Stimulated activated CD4-positive, alpha-beta T cell treated with anti-CD3 and anti-CD28 coated beads, Interleukin-12 subunit alpha, Interleukin-12 subunit beta, amount 100 ng/mL, for 24 hours (primary cell): ENCODE measurements around the gene PJA2.

Experiments used
- DNase-seq, 2 experiments: peaks; one replicate each; pipeline ENCODE4 v3.0.0-alpha.2; 2020; ENCODE audit warnings: low read depth in 2 of 2

The PJA2 gene

GRCh38 chr5:109350537-109351270, 59.1 kb downstream of the PJA2 start:
- no peak for DNase-seq

GRCh38 chr5:109349388-109349787, 60.4 kb downstream of the PJA2 start:
- no peak for DNase-seq

- DNase-seq, result no peak
These were observed 62.4 kb downstream of the PJA2 start for GRCh38 chr5:109347252-109347888.

GRCh38 chr5:109345699-109346098, 64.1 kb downstream of the PJA2 start:
- DNase-seq, result no peak

- no peak for DNase-seq
These were observed 69.4 kb downstream of the PJA2 start for GRCh38 chr5:109340351-109340750.

- DNase-seq, result no peak
These were observed 74.7 kb downstream of the PJA2 start for GRCh38 chr5:109335114-109335513.

- no peak for DNase-seq
These were observed 75.7 kb downstream of the PJA2 start for GRCh38 chr5:109334056-109334455.

- DNase-seq, result no peak
These were observed 80.2 kb downstream of the PJA2 start for GRCh38 chr5:109329333-109330237.

GRCh38 chr5:109328626-109329025, 81.1 kb downstream of the PJA2 start:
- DNase-seq, result no peak

GRCh38 chr5:109327570-109327969, 82.2 kb downstream of the PJA2 start:
- no peak for DNase-seq

GRCh38 chr5:109326919-109327318, 82.9 kb downstream of the PJA2 start:
- DNase-seq, result no peak

GRCh38 chr5:109325456-109325855, 84.3 kb downstream of the PJA2 start:
- DNase-seq, result no peak

- DNase-seq, result no peak
These were observed 84.8 kb downstream of the PJA2 start for GRCh38 chr5:109324931-109325330.

- no peak for DNase-seq
These were observed 85.4 kb downstream of the PJA2 start for GRCh38 chr5:109324351-109324750.

GRCh38 chr5:109322694-109323093, 87.1 kb downstream of the PJA2 start:
- no peak for DNase-seq

GRCh38 chr5:109319351-109319750, 90.4 kb downstream of the PJA2 start:
- no peak for DNase-seq

- no peak for DNase-seq
These were observed 91.2 kb downstream of the PJA2 start for GRCh38 chr5:109318455-109319108.

- DNase-seq, result no peak
These were observed 93.1 kb downstream of the PJA2 start for GRCh38 chr5:109316634-109317033.

- DNase-seq, result no peak
These were observed 94.5 kb downstream of the PJA2 start for GRCh38 chr5:109315245-109315644.

- DNase-seq, result no peak
These were observed 96.6 kb downstream of the PJA2 start for GRCh38 chr5:109313127-109313526.

- DNase-seq, result no peak
These were observed 97.1 kb downstream of the PJA2 start for GRCh38 chr5:109312695-109313094.

GRCh38 chr5:109310315-109310714, 99.5 kb downstream of the PJA2 start:
- no peak for DNase-seq
